CD4-positive, alpha-beta T cell (primary cell): Measurements from ENCODE around the gene MVD. TPM values are rescaled to one million over a fixed set of nuclear protein-coding genes. Genes with fewer than 3 reads are reported as not detected.

ENCODE experiments used
- ATAC-seq: fragments of 200-7000 bp; cut with Tn5 transposase; one replicate; pipeline ENCODE4 v1.10.0; 2022; ENCODE audit warnings: mild to moderate bottlenecking; ENCODE audit not compliant: poor library complexity
- CTCF ChIA-PET: fragments of 350-600 bp; sonication (Branson Sonifier 250); formaldehyde crosslinking; loops from one replicate; lab custom pipeline; 2021; ENCODE audit warnings: antibody characterized with exemption, inconsistent platforms; lab: Charles Lee
- POLR2A ChIA-PET: fragments of 350-600 bp; sonication (Branson Sonifier 250); formaldehyde crosslinking; loops from one replicate; lab custom pipeline; 2021; ENCODE audit warnings: antibody characterized with exemption, inconsistent platforms; lab: Charles Lee
- DNase-seq, 14 experiments: peaks; one replicate each; pipeline ENCODE4 v3.0.0-alpha.2; 2013 to 2020; ENCODE audit warnings: mixed read lengths in 2 of 14
- H3K27ac ChIP-seq, 2 donors: one replicate each; pipeline versions ENCODE4 v1.5.1 to v1.7.0; 2013; ENCODE audit warnings: low read length in 2 of 2, low read depth in 1 of 2, mild to moderate bottlenecking in 1 of 2
- H3K27me3 ChIP-seq, 2 experiments: 1 replicate in 1 of 2; 2 replicates in 1 of 2; pipeline versions ENCODE4 v1.6.1 to v1.7.0; 2013; ENCODE audit warnings: low read length in 2 of 2, control low read depth in 1 of 2, mild to moderate bottlenecking in 1 of 2, moderate library complexity in 1 of 2; ENCODE audit not compliant: insufficient read depth in 2 of 2, control insufficient read depth in 1 of 2
- H3K36me3 ChIP-seq: one replicate; pipeline ENCODE4 v1.6.1; 2013; ENCODE audit warnings: low read length, control low read depth; ENCODE audit not compliant: insufficient read depth
- H3K4me1 ChIP-seq: one replicate; pipeline ENCODE4 v1.6.1; 2013; ENCODE audit warnings: low read length, control low read depth; ENCODE audit not compliant: insufficient read depth
- H3K4me3 ChIP-seq: one replicate; pipeline ENCODE4 v1.5.1; 2013; ENCODE audit warnings: mild to moderate bottlenecking, low read length, moderate library complexity
- H3K9me3 ChIP-seq, 2 experiments: 1 replicate in 1 of 2; 2 replicates in 1 of 2; pipeline versions ENCODE4 v1.6.1 to v1.7.0; 2013; ENCODE audit warnings: low read length in 2 of 2, mild to moderate bottlenecking in 2 of 2, control low read depth in 1 of 2, moderate library complexity in 1 of 2; ENCODE audit not compliant: control insufficient read depth in 1 of 2, insufficient read depth in 1 of 2
- H3K27ac Mint-ChIP-seq: one replicate; pipeline ENCODE4 v1.8.0; 2020; ENCODE audit warnings: mixed read lengths
- H3K27me3 Mint-ChIP-seq: one replicate; pipeline ENCODE4 v1.8.0; 2021; ENCODE audit warnings: mixed read lengths
- H3K36me3 Mint-ChIP-seq: one replicate; pipeline ENCODE4 v1.8.0; 2021; ENCODE audit warnings: low read depth, mixed read lengths
- H3K4me1 Mint-ChIP-seq: one replicate; pipeline ENCODE4 v1.8.0; 2021; ENCODE audit warnings: low read depth, mixed read lengths
- H3K4me3 Mint-ChIP-seq: one replicate; pipeline ENCODE4 v1.8.0; 2020; ENCODE audit warnings: mild to moderate bottlenecking, mixed read lengths
- H3K9me3 Mint-ChIP-seq: one replicate; pipeline ENCODE4 v1.8.0; 2020; ENCODE audit warnings: mixed read lengths
- CTCF ChIP-seq: fragments of 200-600 bp; IDR thresholded peaks from one replicate; pipeline ENCODE4 v1.8.0; 2022; ENCODE audit warnings: antibody characterized with exemption, mild to moderate bottlenecking
- intact Hi-C, 2 experiments: fragments of 100-400 bp; cut with DNase I in 1 of 2; cut with micrococcal nuclease in 1 of 2; formaldehyde crosslinking; loops; one replicate each; pipeline versions ENCODE4 v1.15.1 to v1.9.0; 2023 to 2025; cut with DNase I, micrococcal nuclease
- total RNA-seq, 174 experiments: library from RNA in 2 of 174; stranded (reverse) in 2 of 174; gene quantifications; one replicate each; pipeline ENCODE4 v1.2.3 and lab custom pipeline; 2021 to 2026

The MVD gene
- total RNA-seq, 2 experiments from 2014 or later = 74.2 to 76.9 TPM

DNA sequence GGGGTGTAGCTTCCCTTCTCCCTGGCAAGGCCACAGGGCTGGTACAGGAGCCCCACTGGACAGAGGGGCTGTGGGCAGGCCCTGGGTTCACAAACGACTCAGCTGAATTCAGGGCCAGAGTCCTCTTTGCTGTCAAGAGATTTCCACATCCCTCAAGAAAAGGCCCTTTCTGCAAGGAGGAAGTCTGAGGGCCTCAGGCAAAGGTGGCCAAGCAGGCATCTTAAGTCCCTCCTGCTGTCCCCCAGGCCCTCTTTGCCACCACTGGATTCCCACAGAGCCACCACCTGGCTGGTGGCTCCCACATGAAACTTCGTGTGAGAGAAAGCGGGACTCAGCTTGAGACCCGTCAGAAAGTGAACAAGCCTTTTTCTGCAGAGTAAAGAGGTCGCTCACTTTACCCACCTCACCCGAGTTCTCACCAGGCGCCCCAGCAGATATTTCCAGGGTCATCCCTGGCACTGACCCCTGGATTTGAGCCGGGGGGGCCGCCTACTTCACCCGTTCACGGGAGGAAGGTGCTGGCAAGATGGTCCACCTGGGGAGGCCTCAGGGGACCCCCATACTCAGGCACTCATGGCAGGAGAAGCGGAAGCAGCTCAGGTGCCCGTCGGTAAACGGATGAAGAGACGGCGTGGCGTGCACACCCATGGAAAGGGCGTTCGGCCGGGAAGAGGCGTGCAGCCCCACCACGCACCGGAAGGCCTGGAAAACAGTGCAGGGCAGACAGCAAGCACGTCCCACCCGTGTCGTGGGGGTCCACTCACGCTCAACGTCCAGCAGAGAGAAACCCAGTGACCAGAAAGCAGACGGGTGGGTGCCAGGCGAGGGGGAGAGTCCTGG, 39.7 kb upstream of the MVD start:
- peak overlapping the region; percentile 82 for H3K4me3 ChIP-seq
- peaks cover 38% of the 10 kb centered on the region for H3K36me3 ChIP-seq
- POLR2A ChIA-PET = interaction anchor here (1.0 to 8.2 kb wide), 17 partner anchors 10 to 169 kb away, joined by 3 to 71 read pairs (median 9); partner anchors contain the start of genes GALNS, IL17C, MVD and SNAI3
- Mint-ChIP-seq H3K27me3 (no peaks in the 10 kb centered on the region), H3K4me1 (peaks cover 77% of the 10 kb centered on the region), H3K36me3 (peaks cover 57% of the 10 kb centered on the region), H3K4me3 (peak overlapping the region; percentile 99), H3K9me3 (no peaks in the 10 kb centered on the region), H3K27ac (peak overlapping the region; percentile 100)
- peak overlapping the region; percentile 93 to 96 for H3K27ac ChIP-seq
- TF ChIP-seq CTCF = no peak
- intact Hi-C loops = loop anchor here (5.0 to 10.0 kb wide), 4 partner anchors 70 to 1272 kb away; partner anchors contain the start of genes ZC3H18 (in 1 of the 2) and ZFPM1 (in 1 of the 2)
- CTCF ChIA-PET = interaction anchor here (0.7 to 4.2 kb wide), 5 partner anchors 17 to 79 kb away, joined by 3 to 23 read pairs (median 3); partner anchors contain the start of gene SNAI3
- H3K27me3 ChIP-seq = no peaks in the 10 kb centered on the region
- no peaks in the 10 kb centered on the region for H3K9me3 ChIP-seq
- peaks cover 89% of the 10 kb centered on the region for H3K4me1 ChIP-seq
- DNase-seq = peak in 2 of 14 experiments; percentile 39 to 45
- ATAC-seq = no peak

- Histone ChIP-seq H3K36me3 (peaks cover 46% of the 10 kb centered on the region), H3K9me3 (no peaks in the 10 kb centered on the region), H3K4me1 (peaks cover 87% of the 10 kb centered on the region), H3K4me3 (peak overlapping the region; percentile 82), H3K27ac (peak overlapping the region; percentile 93 to 96), H3K27me3 (no peaks in the 10 kb centered on the region)
- peak in 4 of 14 experiments; percentile 22 to 51 (median 43) for DNase-seq
- Mint-ChIP-seq H3K36me3 (peaks cover 58% of the 10 kb centered on the region), H3K4me3 (peak overlapping the region; percentile 99), H3K27me3 (no peaks in the 10 kb centered on the region), H3K27ac (peak overlapping the region; percentile 100), H3K9me3 (no peaks in the 10 kb centered on the region), H3K4me1 (peaks cover 71% of the 10 kb centered on the region)
- POLR2A ChIA-PET = interaction anchor here (1.0 to 8.2 kb wide), 14 partner anchors 9 to 516 kb away, joined by 4 to 71 read pairs (median 12); partner anchors contain the start of genes GALNS, IL17C, MVD and SNAI3
- no peak for ATAC-seq
- CTCF ChIA-PET = interaction anchor here (0.7 to 2.6 kb wide), 4 partner anchors 17 to 80 kb away, joined by 3 to 14 read pairs (median 3); no protein-coding TSS in a partner anchor
- no peak for TF ChIP-seq CTCF
- intact Hi-C loops = loop anchor here (1.0 to 10.0 kb wide), 7 partner anchors 15 to 1273 kb away; partner anchors contain the start of genes CYBA (in 1 of the 2), MVD (in 1 of the 2), SNAI3 (in 1 of the 2) and ZC3H18 (in 1 of the 2)
Observed at GRCh38 chr16:88701581-88702370, 38.9 kb upstream of the MVD start.
